GM19035 (cell line): ENCODE results near the gene RNASE8.
A peak's percentile ranks its signal among the peaks of the same experiment; 100 is the strongest.

Experiments
- ATAC-seq: cut with Tn5 transposase; IDR thresholded peaks from one replicate; pipeline ENCODE4 v1.9.1; 2021; ENCODE audit not compliant: unreplicated experiment

Gene RNASE8

GRCh38 chr14:21103411-21103709 is 45.7 kb downstream of the RNASE8 start:
- no peak for ATAC-seq

GRCh38 chr14:21103710-21104447 is 46.3 kb downstream of the RNASE8 start:
- ATAC-seq: peak; percentile 92

DNA sequence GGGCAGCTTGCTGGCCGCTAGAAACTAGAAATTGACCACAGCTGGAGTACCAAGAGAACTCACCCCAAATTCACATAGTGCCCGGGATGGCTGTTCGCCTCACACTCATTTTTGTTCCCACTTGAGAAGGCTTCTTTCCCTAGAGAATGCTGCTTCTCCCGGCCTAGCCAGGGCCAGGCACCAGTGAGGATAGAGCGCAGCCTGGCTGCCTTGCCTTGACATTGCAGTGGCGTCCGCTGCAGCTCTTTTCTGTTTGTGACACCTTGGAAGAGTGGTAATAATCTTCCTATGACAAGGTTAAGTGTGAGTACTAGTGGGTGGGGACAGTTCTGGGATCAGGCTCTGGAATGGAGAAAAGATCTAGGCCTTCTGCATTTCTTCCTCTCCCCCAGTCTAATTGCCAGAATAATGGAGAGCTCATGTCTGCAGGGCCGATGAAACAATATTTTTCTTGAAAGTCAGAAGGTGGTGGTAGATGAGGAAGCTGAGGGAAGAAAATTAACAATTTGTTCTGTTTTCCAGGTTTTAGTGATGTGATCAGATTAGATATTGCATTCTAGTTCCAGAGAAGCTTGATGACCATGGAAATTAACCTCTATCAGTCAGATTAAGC is 46.9 kb downstream of the RNASE8 start:
- peak; percentile 36 for ATAC-seq

GRCh38 chr14:21105095-21105494 is 47.5 kb downstream of the RNASE8 start:
- no peak for ATAC-seq

GRCh38 chr14:21106176-21106497 is 48.5 kb downstream of the RNASE8 start:
- ATAC-seq: no peak

DNA sequence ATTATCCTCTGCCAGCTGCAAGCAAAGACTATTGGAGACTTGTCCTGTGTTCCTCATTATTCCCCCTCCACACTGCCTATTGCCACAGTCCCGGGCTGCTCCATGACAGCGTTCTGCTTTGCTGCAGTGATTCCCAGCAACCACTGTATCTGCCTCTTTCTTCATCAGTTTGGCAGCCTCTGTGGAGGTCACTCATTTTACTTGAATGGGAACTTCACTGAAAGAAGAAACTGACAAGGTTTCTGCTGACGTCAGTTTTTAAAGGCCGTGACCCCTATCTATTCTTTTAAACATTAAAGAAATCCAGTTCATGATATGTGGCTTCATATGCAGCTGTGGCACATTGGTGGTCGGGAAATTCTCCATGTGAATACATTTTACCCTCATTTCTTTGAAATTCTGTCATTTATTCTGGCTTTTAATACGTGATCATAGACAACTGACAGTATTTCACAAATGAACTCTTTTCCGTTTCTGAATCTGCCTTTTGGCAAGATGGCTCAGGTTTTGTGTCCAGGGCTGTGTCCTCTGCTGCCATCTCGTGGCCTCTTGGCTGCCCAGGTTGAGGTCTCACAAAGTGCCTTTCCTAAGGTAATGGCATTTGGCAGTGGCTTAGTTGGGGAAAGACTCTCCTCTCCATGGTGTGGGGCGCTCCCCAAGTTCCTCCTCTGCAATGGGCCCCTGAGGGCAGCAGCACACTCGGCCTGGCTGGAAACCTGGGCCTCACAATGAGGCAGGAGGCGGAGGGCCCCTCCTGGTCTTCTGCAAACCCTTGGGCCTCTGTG is 49.1 kb downstream of the RNASE8 start:
- ATAC-seq: no peak

DNA sequence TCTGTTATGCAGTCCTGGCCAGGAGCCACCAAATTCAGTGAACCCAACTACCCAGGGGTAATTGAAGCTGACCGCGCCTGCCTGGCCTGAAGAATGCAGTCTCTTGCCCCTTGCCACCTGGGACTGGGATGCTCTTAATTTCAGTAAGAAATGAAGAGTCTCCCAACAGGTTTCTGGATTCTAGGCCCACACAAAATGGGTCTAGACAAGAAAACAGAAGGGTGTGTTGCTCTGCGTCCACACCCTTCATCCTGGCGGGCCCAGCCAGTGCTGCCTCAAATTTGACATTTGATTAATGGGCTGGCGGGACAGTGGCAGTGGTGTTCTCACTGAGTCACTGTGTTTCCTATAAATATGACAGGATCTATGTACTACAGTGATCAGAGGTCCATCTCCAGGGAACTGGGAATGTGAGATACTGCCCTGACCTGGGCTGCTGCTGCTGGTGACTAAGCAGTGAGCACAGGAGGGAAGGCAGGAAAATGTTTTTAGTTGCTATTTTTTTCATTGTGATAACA is 49.7 kb downstream of the RNASE8 start:
- no peak for ATAC-seq
